Hypothalamus (tissue), 51 donors: ENCODE results near the gene DIPK1B.
A peak's percentile ranks its signal among the peaks of the same experiment; 100 is the strongest.
"Not testable (repeated sequence)": the region's sequence is repeated elsewhere in the genome, so short reads cannot be mapped to it uniquely, and the experiment has no call there.

Experiments
- DNase-seq, 51 donors: peaks; one replicate each; lab custom pipeline; 2025; lab: John Stamatoyannopoulos, UW

The DIPK1B gene

DNA sequence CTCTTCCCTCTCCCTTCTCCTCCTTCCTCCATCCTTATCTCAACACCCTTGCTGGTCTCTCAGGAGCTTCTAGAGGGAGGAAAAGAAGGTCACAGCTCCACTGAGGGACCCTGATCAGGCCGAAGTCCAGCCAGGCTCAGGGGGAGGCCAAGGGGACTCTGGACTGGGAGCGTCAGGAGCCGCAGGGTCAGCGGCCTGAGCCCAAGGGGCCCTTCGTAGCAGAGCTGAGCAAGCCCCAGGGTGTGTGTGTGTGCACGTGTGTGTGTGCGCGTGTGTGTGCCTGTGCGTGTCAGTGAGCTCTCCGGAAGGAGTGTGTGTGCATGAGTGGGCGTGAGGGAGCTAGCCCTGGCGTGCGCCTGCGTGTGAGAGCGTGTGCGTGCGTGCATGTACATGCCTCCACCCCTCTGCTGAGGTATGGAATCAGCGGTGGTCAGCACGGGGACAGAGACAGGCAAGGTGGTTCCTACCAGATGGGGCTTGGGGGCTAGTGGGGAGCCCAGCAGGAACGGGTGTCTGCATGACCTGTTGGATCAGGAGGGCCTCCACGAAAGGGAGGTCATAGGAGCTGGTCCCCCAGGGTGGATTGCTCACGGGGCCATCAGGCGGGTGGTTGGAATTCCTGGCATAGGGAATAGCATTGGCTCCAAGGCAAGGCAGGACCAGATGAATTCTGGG, 15.1 kb upstream of the DIPK1B start:
- DNase-seq = no peak

DNA sequence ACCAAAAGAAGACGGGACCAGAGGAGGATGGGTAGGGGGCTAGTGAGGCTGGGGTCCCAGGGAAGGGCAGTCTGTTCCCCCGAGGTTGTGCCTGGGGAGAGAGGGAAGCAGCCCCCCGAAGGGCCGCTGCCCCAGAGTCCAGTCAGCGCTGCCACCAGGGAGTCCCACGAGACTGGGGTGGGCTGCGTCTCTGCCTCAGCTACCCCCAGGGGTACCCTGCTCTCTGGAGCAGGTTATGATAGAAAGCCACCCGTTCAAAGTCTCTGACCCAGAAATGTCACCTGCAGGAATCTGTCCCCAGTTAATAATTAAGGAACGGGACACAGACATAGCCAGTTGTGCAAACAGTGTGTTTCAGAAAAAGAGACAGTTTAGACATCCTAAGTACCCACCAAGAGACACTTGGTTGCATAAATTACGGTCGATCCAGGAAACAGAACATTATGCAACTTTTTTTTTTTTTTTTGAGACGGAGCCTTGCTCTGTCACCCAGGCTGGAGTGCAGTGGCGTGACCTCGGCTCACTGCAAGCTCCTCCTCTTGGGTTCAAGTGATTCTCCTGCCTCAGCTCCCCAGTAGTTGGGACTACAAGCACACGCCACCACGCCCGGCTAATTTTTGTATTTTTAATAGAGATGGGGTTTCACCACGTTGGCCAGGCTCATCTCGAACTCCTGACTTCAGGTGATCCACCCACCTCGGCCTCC, 14.4 kb upstream of the DIPK1B start:
- no peak for DNase-seq

DNA sequence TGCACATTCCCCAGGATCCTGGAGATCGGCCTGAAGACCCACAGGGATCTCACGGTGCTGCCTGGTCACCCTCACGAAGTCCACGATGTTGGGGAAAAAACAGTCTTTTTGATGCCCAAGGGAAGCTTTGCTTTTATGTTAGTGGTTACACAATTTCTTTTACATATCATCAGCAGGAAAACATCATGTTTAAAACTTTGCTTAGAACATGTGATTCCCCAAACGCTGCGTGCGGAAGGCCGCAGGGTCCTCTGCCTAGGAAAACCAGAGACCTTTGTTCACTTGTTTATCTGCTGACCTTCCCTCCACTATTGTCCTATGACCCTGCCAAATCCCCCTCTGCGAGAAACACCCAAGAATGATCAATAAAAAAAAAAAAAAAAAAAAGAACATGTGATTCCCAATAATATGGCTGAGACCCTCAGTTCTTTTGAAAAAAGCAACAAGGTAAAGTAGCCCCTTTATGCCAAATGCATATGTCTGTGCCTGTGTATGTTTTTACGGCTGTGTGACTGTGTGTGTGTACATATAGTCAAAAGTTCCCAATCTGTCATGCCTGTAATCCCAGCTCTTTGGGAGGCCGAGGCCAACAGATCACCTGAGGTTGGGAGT, 13.6 kb upstream of the DIPK1B start:
- DNase-seq = no peak

DNA sequence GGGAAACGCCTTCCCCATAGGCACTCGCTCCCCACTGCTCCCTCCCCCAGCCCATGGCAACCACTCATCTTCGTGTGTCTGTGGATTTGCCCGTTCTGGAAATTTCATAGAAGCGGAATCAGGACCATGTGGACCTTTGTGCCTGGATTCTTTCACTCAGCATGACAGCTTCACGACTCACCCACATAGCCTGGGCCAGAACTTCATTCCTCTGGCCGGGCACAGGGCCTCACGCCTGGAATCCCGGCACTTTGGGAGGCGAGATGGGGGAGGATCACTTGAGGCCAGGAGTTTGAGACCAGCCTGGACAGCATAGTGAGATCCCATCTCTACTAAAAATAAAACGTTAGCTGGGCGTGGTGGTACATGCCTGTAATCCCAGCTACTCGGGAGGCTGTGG, 12.1 kb upstream of the DIPK1B start:
- DNase-seq = no peak

DNA sequence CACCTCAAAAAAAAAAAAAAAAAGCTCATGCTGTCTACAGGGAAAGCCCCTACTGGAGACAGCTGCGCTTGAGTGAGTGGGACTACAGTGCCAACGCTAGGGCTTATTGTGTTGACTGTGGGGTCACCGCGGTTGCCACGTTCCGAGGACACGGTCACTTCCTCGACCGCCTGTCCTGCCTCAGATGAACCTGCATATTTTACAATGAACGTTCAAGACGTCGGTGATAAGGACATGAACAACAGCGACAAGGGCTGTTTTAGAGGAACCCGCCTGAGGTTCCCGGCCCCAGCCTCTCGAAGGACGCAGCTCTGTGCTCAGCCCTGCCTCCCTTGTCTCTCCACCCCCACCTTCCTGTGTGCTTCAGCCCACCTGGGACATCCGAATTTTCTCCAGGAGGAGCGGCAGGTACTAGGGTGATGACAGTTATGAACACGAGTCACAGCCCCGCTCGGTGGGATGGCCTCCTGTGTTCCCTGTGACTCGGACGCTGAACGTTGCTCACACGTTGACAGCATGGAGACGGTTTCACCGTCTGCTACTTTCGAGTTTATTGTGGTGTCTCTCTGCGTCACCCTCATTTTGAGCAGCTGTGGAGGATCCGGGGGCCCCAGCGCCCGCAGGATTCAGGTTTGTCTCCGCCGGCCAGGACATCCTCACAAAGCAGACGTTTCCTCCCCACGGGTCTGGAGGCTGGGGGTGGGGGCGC, 11.3 kb upstream of the DIPK1B start:
- DNase-seq = no peak

DNA sequence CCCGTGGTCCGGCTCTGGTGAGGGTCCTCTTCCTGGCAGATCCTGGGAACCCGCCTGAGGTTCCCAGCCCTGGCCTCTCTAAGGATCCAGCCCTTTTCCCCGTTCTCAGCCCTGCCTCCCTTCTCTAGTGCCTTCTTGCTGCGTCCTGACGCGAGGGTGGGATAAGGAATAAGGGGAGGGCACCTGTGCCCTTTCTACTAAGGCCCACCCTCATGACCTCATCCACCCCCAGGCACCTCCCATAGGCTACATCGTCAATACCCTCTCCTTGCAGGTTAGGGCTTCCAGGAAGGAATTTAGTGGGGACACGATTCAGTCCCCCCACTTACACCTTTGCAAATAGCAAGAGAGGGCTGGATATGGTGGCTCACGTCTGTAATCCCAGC, 10.7 kb upstream of the DIPK1B start:
- DNase-seq = no peak

DNA sequence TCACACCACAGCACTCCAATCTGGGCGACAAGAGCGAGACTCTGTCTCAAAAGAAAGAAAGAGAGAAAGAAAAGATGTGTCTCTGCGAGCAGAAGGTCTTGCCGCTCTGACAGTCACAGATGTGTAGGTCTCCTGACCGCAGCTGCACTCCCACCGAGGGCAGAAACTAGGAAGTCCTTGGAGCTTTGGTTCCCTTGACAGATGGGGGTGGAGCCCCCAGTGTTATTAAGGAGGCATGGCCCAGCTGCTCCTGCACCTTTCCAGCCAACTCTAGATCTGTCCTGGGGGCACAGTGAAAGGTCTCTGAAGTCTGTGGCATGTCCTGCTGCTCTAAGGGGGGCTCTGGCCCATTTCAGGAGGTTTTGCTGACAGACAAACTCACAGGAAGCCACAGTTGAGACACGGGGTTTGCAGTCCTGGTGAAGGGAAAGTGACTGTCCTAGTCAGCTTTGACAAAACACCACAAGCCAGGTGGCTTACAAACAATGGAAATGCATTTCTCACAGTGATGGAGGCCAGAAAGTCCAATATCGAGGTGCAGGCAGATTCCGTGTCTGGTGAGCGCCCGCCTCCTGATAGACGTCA, 9.0 kb upstream of the DIPK1B start:
- DNase-seq = no peak

DNA sequence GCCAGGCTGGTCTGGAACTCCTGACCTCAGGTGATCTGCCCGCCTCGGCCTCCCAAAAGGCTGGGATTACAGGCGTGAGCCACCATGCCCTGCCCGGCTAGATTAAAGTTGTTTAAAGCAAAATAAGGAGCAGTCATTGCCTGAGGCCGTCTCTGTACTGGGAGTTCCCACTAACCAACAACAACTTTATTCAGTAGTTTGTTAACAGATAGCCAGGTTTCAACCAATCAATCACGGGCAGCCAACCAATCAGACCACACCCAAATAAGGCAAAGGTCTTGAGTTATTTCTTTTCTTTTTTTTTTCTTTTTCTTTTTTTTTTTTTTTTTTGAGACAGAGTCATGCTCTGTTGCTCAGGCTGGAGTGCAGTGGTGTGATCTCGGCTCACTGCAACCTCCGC, 7.6 kb upstream of the DIPK1B start:
- not testable (repeated sequence) for DNase-seq

DNA sequence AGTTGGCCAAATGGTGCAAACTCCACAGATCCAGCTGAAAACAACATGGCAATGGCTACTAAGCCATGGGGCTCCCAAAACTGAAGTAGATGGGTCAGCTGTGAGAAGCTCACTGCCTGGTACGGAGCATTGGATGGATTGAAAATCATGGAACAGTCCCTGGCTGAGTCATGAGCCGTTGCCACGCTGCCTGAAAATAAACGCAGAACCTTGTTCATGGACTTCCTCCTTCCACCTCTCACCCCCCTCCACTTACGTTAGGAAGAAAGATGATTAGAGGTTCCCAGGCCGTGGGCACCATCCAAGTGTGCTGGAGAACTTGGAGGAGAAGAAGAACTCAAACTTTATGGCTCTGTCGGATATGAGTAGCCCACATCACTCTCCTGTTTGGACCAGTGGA, 6.8 kb upstream of the DIPK1B start:
- DNase-seq = no peak

DNA sequence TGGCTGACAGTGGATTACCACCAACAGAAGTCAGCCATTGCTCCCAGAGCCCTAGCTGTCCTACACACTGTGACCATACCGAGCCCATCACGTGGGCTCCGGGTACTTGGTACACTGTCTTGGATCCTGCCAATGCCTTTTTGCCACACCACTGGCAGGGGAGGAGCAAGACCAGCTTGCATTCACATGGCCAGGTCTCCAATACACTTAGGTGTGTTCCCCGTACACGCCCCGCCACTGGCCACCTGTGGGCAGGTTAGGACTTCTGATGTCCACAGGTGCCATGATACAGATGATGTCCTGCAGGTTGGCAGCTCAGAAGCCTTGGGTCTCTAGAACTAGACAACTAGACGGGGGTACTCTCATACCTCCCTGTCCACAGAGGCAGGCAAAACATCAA, 5.4 kb upstream of the DIPK1B start:
- DNase-seq = no peak

DNA sequence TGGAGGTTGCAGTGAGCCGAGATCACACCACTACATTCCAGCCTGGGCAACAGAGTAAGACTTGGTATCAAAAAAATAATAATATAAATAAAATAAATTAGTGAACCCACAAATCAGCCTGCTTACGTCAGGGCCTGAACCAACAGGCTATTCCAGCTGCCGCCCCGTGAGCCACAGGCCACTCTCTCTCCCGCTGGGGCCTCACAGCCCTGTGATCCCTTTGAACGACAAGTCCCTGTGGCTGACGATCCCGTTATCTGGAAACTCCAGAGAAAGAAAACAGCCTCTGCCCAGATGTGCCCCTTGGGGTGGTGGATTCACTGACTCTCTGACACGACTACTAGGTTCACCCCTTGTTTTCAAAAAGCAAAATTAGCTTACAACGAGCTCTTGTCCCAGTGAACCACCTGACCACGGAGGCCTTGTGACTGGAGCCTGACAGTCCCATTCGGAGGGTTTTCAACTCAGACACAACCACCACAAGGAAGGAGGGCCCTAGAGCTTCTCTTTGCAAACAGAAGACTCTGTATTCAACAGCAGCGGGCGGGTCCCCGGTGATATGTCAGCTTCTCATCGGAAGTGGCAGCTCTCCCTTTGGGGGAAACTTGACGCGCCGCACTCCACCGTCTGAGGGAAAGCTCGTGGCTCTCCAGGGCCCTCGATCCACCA, 4.4 kb upstream of the DIPK1B start:
- DNase-seq = no peak

DNA sequence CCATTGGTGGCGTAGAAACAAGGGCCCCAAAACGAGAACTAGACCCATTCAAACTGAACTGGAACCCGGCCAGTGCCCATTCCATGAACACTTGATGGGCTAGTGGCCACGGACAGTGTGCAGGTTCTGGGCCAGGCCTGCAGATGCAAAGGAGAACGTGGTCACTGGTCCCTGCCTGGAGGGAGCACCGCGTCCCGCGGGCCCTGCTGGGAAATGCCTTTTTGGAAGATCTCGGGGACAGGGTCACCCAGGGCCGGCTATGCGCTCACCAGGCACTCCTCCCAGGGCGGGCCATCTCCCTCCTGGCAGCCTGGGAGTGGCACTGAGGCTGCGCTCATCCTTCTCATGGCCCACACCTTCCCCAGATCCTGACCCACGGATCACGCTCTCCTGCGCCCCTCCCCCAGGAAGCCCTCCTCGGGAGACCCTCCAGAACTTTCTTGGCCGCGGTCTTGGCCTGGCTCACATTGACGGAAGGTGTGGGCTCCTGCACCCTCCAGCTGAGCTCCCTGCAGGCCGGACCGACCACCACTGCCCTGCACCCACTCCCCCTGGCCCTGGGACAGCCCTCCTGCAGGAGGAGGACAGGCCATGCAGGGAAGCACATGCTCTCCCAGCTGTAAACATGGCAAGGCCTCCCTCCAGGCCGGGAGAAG, 2.8 kb upstream of the DIPK1B start:
- DNase-seq = no peak

DNA sequence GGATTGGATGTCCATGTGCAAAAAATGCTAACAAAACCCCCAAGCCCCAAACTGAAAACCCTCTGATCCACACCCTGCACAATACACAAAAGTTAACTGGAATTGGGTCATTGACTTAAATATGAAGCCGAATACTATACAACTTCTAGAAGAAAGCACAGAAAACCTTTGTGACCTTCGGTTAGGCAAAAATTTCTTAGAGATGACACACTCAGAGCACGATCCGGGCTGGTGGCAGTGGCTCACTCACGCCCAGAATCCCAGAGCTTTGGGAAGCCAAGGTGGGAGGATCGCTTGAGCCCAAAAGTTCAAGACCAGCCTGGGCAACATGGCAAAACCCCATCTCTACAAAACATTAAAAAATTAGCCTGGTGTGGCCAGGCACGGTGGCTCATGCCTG, 1.8 kb upstream of the DIPK1B start:
- no peak for DNase-seq

DNA sequence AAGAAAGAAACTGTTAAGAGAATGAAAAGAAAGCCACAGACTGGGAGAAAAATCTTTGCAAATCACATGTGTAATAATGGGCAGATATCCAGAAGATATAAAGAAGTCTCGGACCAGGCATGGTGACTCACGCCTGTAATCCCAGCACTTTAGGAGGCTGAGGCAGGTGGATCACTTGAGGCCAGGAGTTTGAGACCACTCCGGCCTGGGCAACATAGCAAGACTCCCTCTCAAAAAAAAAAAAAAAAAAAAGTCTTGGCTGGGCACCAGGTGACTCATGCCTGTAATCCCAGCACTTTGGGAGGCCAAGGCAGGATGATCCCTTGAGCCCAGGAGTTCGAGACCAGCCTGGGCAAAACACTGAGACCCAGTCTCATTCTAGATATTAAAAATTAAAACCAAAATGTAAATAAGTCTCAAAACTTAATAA, 1.1 kb upstream of the DIPK1B start:
- not testable (repeated sequence) for DNase-seq

DNA sequence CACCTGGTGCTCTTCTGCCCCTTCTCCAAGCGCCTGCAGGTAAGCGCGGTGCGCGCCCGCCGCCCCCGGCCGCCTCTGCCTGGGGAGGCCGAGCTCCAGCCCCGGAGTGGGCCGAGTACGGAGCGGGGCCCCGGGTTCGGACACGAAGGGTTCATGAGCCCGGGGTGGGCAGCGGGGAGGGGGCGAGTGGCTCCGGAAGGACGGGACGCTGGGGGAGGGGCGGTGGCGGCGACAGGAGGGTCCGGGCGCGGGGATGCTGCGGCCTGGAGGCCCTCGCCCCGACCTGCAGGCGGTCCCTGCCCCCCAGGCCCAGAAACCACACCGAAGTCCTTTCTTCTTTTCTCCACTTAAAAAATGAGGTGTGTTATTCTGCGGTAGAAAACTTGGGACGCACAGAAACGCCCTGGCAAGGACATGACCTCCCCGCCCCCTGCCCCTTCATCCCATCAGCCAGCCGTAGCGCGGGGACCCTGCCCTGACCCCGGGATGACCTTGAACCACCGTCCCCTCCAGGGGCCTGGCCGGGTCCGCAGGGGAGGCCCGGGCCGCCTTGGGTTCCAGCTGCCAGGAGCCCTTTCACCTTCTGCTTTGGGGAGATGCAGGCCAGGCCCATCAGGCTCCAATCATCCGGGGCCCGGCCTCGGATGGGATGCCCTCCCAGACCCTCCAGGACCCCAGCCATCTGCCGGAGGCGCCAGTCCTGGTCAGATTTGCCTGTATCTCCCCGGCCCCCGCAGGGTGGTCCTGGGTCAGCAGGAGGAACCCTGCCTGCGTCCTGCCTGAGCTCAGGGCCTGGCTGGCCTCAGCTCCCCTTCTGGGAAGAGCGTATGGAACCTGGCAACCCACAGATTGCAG, 545 bp downstream of the DIPK1B start:
- no peak for DNase-seq

DNA sequence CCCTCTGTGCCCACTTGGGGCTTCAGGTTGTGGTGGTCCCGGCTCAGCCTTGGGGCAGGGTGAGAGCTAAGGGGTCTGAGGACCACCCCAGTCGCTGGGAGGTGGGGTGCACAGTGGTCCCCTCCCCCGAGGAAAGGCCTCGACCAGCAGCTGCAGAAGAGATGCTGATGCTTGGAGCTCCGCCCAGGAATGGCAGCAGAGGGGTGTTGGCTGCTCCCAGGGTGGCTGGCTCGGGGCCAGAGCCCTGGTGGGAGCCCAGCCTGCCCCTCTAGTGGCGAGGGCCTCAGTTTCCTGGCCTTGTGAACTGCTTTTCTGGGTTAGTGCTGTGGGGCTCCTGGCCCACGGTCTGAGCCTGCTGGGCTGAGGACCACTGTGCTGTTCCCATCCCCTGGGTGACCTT, 1.2 kb downstream of the DIPK1B start:
- DNase-seq = peak in 2 of 51 donors; percentile 12 to 35

DNA sequence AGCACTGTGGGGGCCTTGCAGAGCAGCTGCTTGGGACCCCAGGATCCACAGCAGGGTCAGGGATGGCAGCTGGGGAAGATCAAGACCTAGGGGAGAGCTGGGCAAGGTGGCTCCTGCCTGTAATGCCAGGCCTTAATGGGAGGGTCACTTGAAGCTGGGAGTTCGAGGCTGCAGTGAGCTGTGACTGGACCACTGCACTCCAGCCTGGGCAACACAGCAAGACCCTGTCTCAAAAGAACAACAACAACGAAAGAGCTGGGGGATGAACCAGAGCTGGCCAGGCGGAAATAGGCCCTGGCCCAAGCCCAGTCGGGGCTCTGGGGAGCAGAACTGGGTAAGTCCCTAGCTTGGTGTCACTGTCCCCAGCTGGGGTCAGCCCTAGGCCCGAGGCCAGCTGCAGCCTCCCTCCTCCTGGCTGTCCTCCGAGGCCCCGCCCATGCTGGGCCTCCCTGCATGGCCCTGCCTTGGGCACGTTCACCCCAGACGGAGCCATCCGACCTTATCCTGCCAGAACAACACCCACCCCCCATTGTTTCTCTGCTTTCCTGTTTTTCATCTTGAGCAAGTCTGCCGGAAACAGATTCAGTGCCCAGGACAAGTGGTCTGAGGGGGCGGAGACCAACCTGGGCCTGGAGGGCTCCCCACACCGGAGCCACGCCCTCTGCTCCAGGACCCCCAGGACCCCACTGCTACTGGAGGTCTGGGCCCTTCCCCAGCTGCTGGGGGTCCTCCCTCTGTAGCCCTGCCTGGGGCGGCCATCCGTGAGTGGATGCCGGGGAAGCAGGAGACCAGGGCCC, 1.9 kb downstream of the DIPK1B start:
- no peak for DNase-seq

DNA sequence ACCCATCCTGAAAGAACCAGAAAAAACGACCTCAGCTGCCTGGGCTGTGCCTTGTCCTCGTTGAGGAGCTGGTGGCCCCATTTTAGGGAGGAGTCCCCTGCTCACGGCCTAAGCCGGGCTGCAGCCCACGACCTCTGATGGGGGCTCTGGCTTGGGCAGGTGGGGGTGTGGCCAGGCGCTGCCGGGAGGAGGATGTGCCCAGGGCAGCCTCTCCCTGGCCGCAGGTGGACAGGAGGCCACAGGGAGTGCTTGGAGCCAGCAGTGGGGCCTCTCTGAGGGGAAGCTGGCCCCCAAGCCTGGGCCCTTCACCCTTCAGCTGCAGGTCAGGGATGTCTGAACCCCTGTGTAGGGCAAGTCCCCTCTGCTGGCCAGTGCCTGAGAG, 2.5 kb downstream of the DIPK1B start:
- DNase-seq = no peak
